ENCODE results near the gene IL2RA. TPM values are rescaled to one million over a fixed set of nuclear protein-coding genes. Genes with fewer than 3 reads are reported as not detected.

Gene IL2RA
- total RNA-seq, 2 donors from 2014 or later: not detected

GRCh38 chr10:5981529-5981928 lies 80.6 kb downstream of the IL2RA start:
- no peak overlapping the region for H3K4me3 Mint-ChIP-seq
- Histone ChIP-seq H3K9me3 (ENCODE audit: control insufficient read depth, low read length) (no peaks in the 10 kb centered on the region), H3K9ac (ENCODE audit: extremely low read depth, low read length, poor library complexity, severe bottlenecking) (no peak overlapping the region), H3K36me3 (ENCODE audit: control insufficient read depth, insufficient read depth, low read length) (no peaks in the 10 kb centered on the region), H3K4me3 (ENCODE audit: low read length) (no peak overlapping the region), H3K4me1 (ENCODE audit: control insufficient read depth, insufficient read depth, low read length) (no peaks in the 10 kb centered on the region), H3K27me3 (ENCODE audit: control insufficient read depth, insufficient read depth, low read length, poor library complexity, severe bottlenecking) (peaks cover 42% of the 10 kb centered on the region), H3K27ac (ENCODE audit: low read depth, low read length) (no peak overlapping the region)
- H3K36me3 Mint-ChIP-seq (ENCODE audit: low read depth): no peaks in the 10 kb centered on the region
- H3K4me1 Mint-ChIP-seq: peaks cover 2% of the 10 kb centered on the region
- 84 to 90% methylated on average over 9 of the region's 9 CpGs for WGBS, 2 experiments (ENCODE audit: insufficient coverage in 1 of 2, insufficient read length in 1 of 2)
- no peak overlapping the region for H3K27ac Mint-ChIP-seq
- TF ChIP-seq CTCF (conservative IDR thresholded peaks at IDR 0.05): no peak
- H3K9me3 Mint-ChIP-seq: no peaks in the 10 kb centered on the region
- peaks cover 50% of the 10 kb centered on the region for H3K27me3 Mint-ChIP-seq (ENCODE audit: insufficient read depth)
- no peak for DNase-seq

- Mint-ChIP-seq H3K4me3 (peak overlapping the region; percentile 63), H3K27me3 (ENCODE audit: insufficient read depth) (peaks cover 59% of the 10 kb centered on the region), H3K9me3 (no peaks in the 10 kb centered on the region), H3K4me1 (peaks cover 5% of the 10 kb centered on the region), H3K36me3 (ENCODE audit: low read depth) (no peaks in the 10 kb centered on the region), H3K27ac (no peak overlapping the region)
- Histone ChIP-seq H3K27ac (ENCODE audit: low read depth, low read length) (no peak overlapping the region), H3K4me3 (ENCODE audit: low read length) (peak overlapping the region; percentile 83), H3K9ac (ENCODE audit: extremely low read depth, low read length, poor library complexity, severe bottlenecking) (no peak overlapping the region), H3K4me1 (ENCODE audit: control insufficient read depth, insufficient read depth, low read length) (no peaks in the 10 kb centered on the region), H3K36me3 (ENCODE audit: control insufficient read depth, insufficient read depth, low read length) (no peaks in the 10 kb centered on the region), H3K9me3 (ENCODE audit: control insufficient read depth, low read length) (no peaks in the 10 kb centered on the region), H3K27me3 (ENCODE audit: control insufficient read depth, insufficient read depth, low read length, poor library complexity, severe bottlenecking) (peaks cover 55% of the 10 kb centered on the region)
- no peak for DNase-seq
- WGBS, 2 experiments (ENCODE audit: insufficient coverage in 1 of 2, insufficient read length in 1 of 2): 12 to 20% methylated on average over 5 to 6 of the region's 6 CpGs
- no peak for TF ChIP-seq CTCF (conservative IDR thresholded peaks at IDR 0.05)
These were observed 84.0 kb downstream of the IL2RA start for GRCh38 chr10:5978230-5978489.

DNA sequence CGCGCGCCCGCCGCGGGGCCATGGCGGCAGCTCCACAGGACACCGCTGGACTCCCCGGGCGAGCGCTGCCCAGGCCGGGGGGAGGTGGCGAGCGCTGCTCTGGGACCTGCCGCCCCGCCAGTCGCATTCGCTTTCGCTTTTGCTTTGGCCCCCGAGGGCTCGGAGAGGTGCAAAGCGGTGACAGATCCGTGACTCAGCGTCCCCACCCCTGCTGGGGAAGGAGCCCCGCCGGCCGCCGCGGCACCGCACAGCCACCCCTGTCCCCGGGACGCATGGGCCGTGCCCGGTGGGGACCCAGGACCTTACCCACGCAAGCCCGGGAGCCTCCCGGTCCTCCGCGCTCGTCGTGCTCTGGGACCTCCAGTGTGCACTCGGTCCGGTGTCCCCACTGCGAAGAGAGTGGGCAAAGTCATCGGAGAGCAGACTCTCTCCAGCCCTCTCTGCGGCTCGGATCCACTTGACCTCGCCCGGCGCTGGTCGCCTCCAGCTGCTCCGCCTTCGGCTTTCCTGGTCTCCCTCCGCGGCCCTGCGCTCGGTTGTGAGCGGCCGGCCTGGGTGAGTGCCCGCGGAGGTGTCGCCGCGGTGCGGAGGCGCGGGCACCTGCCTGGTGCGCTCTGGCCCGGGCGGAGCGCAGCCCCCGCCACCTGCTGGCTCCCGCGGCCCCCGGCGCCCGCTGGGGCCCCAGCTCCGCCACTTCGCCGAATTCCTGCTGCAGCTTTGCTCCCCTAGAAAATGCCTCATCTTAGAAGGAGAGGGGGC lies 84.5 kb downstream of the IL2RA start, which contains the start of gene IL15RA:
TSS of gene IL15RA (minus strand) at position 73 of the 759 bp plus-strand sequence. CDS start at position 22, 51 bp downstream.
- WGBS, 2 experiments (ENCODE audit: insufficient coverage in 1 of 2, insufficient read length in 1 of 2): 0% methylated on average over 22 to 80 of the region's 80 CpGs

More for the DNA sequence above, 84.5 kb downstream of the IL2RA start, which contains the start of gene IL15RA:
- H3K36me3 Mint-ChIP-seq (ENCODE audit: low read depth): no peaks in the 10 kb centered on the region
- H3K4me3 Mint-ChIP-seq: peak within 1 kb of the TSS; percentile 63
- no peaks in the 10 kb centered on the region for H3K36me3 ChIP-seq (ENCODE audit: control insufficient read depth, insufficient read depth, low read length)
- H3K9ac ChIP-seq (ENCODE audit: extremely low read depth, low read length, poor library complexity, severe bottlenecking): peak within 1 kb of the TSS; percentile 6
- TF ChIP-seq CTCF (conservative IDR thresholded peaks at IDR 0.05): peak; percentile 41
- H3K9me3 ChIP-seq (ENCODE audit: control insufficient read depth, low read length): no peaks in the 10 kb centered on the region
- H3K27me3 Mint-ChIP-seq (ENCODE audit: insufficient read depth): peaks cover 59% of the 10 kb centered on the region
- no peaks in the 10 kb centered on the region for H3K9me3 Mint-ChIP-seq
- peak within 1 kb of the TSS; percentile 83 for H3K4me3 ChIP-seq (ENCODE audit: low read length)
- peaks cover 55% of the 10 kb centered on the region for H3K27me3 ChIP-seq (ENCODE audit: control insufficient read depth, insufficient read depth, low read length, poor library complexity, severe bottlenecking)
- H3K27ac ChIP-seq (ENCODE audit: low read depth, low read length): no peak within 1 kb of the TSS
- no peaks in the 10 kb centered on the region for H3K4me1 ChIP-seq (ENCODE audit: control insufficient read depth, insufficient read depth, low read length)
- H3K27ac Mint-ChIP-seq: peak within 1 kb of the TSS; percentile 4
- DNase-seq: peak; percentile 90
- H3K4me1 Mint-ChIP-seq: peaks cover 5% of the 10 kb centered on the region

Measured in endodermal cell (in vitro differentiated cells).